Endodermal cell (in vitro differentiated cells): ENCODE data around the gene OPCML. TPM values are rescaled to one million over a fixed set of nuclear protein-coding genes. Genes with fewer than 3 reads are reported as not detected.

Experiments
- DNase-seq: peaks from one replicate; pipeline ENCODE4 v3.0.0-alpha.2; 2017
- H3K27ac ChIP-seq: 2 replicates; pipeline ENCODE4 v1.5.1; 2013; ENCODE audit warnings: mild to moderate bottlenecking, low read depth, low read length, moderate library complexity
- H3K27me3 ChIP-seq: 2 replicates; pipeline ENCODE4 v1.6.1; 2013; ENCODE audit warnings: mild to moderate bottlenecking, low read length, moderate library complexity; ENCODE audit not compliant: insufficient read depth, control insufficient read depth, poor library complexity, severe bottlenecking
- H3K36me3 ChIP-seq: 2 replicates; pipeline ENCODE4 v1.7.0; 2013; ENCODE audit warnings: mild to moderate bottlenecking, low read length, moderate library complexity; ENCODE audit not compliant: control insufficient read depth, insufficient read depth
- H3K4me1 ChIP-seq: one replicate; pipeline ENCODE4 v1.7.0; 2013; ENCODE audit warnings: low read length; ENCODE audit not compliant: control insufficient read depth, insufficient read depth
- H3K4me3 ChIP-seq: 2 replicates; pipeline ENCODE4 v1.5.1; 2013; ENCODE audit warnings: mild to moderate bottlenecking, low read length, moderate library complexity
- H3K9ac ChIP-seq: 2 replicates; pipeline ENCODE4 v1.6.1; 2013; ENCODE audit warnings: mild to moderate bottlenecking, low read length, moderate library complexity; ENCODE audit not compliant: poor library complexity, severe bottlenecking; ENCODE audit errors: extremely low read depth
- H3K9me3 ChIP-seq: 2 replicates; pipeline ENCODE4 v1.6.1; 2013; ENCODE audit warnings: mild to moderate bottlenecking, low read length, moderate library complexity; ENCODE audit not compliant: control insufficient read depth
- H3K27ac Mint-ChIP-seq: 2 replicates; pipeline ENCODE4 v1.8.0; 2020; ENCODE audit warnings: mixed read lengths
- H3K27me3 Mint-ChIP-seq: 2 replicates; pipeline ENCODE4 v1.8.0; 2021; ENCODE audit warnings: mild to moderate bottlenecking, mixed read lengths; ENCODE audit not compliant: insufficient read depth
- H3K36me3 Mint-ChIP-seq: 2 replicates; pipeline ENCODE4 v1.8.0; 2020; ENCODE audit warnings: low read depth, mixed read lengths
- H3K4me1 Mint-ChIP-seq: 2 replicates; pipeline ENCODE4 v1.8.0; 2020; ENCODE audit warnings: mixed read lengths
- H3K4me3 Mint-ChIP-seq: 2 replicates; pipeline ENCODE4 v1.8.0; 2020; ENCODE audit warnings: mild to moderate bottlenecking, moderate library complexity, mixed read lengths
- H3K9me3 Mint-ChIP-seq: 2 replicates; pipeline ENCODE4 v1.8.0; 2020; ENCODE audit warnings: mild to moderate bottlenecking, mixed read lengths
- WGBS, 2 experiments: methylation state at CpG; one replicate each; pipeline versions ENCODE4 v1.1.5 to v1.1.7; 2013; ENCODE audit warnings: missing lambda C conversion rate in 2 of 2, mixed read lengths in 1 of 2; ENCODE audit not compliant: insufficient coverage in 1 of 2, insufficient read length in 1 of 2; 5-methylcytosine and 5-hydroxymethylcytosine counted together
- total RNA-seq, 2 donors: library from RNA; stranded (reverse); fragmentation: NEBNext Ultra II Directional in 1 of 2; extraction: Animal tissue kit (Norgen Biotek cat#: 25700) in 1 of 2; gene quantifications; 2 replicates in 1 of 2; 3 replicates in 1 of 2; pipeline ENCODE4 v1.2.1, GENCODE V29; 2021
- TF ChIP-seq, protein P1 (sequence below): fragments of 200-600 bp; sonication (generic); conservative IDR thresholded peaks from 2 replicates; pipeline ENCODE4 v1.5.0; 2021; ENCODE audit warnings: antibody characterized with exemption, mild to moderate bottlenecking

OPCML gene
- total RNA-seq, 2 donors from 2014 or later, result 0.49 to 0.86 TPM

DNA sequence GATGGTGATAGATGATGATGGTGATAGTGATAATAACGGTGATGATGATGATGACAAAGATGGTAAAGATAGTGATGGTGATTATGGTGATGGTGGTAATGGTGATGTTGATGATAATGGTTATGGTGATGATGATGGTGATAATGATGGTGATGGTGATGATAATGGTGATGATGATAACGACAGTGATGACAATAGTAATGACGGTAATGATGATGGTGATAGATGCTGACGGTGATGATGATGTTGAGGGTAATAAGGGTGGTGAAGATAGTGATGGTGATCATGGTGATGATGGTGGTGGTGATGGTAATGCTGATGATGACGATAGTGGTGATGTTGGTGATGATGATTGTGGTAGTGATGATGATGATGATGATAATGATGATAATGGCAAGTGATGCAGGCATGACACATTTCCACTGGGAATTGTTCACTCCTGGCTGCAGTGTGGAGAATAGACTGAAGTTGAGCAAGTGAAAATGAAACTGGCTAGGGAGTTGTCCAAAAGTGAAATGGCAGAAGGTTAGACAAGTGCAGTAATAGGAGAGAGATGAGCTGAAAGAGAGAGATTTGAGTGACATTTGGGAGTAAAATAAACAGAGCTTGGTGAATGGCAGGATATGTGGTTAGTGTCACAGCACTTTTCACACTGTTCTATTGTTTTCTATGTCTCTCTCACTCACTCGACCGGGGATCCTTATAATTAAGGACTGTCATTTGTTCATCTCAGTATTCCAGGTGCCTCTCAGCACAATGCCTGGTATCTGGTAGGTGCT, 992.5 kb downstream of the OPCML start:
- H3K9me3 ChIP-seq, result no peaks in the 10 kb centered on the region
- DNase-seq, result no peak
- H3K36me3 ChIP-seq, result no peaks in the 10 kb centered on the region
- Mint-ChIP-seq H3K4me3 (no peak overlapping the region), H3K36me3 (no peaks in the 10 kb centered on the region), H3K27ac (no peak overlapping the region), H3K4me1 (peaks cover 2% of the 10 kb centered on the region), H3K27me3 (no peaks in the 10 kb centered on the region), H3K9me3 (no peaks in the 10 kb centered on the region)
- no peak overlapping the region for H3K9ac ChIP-seq
- no peaks in the 10 kb centered on the region for H3K4me1 ChIP-seq
- no peaks in the 10 kb centered on the region for H3K27me3 ChIP-seq
- TF ChIP-seq, protein P1, sequence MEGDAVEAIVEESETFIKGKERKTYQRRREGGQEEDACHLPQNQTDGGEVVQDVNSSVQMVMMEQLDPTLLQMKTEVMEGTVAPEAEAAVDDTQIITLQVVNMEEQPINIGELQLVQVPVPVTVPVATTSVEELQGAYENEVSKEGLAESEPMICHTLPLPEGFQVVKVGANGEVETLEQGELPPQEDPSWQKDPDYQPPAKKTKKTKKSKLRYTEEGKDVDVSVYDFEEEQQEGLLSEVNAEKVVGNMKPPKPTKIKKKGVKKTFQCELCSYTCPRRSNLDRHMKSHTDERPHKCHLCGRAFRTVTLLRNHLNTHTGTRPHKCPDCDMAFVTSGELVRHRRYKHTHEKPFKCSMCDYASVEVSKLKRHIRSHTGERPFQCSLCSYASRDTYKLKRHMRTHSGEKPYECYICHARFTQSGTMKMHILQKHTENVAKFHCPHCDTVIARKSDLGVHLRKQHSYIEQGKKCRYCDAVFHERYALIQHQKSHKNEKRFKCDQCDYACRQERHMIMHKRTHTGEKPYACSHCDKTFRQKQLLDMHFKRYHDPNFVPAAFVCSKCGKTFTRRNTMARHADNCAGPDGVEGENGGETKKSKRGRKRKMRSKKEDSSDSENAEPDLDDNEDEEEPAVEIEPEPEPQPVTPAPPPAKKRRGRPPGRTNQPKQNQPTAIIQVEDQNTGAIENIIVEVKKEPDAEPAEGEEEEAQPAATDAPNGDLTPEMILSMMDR, result no peak
- no peak overlapping the region for H3K4me3 ChIP-seq
- 83% methylated on average over 7 of the region's 7 CpGs for WGBS, 2 experiments
- H3K27ac ChIP-seq, result no peak overlapping the region

DNA sequence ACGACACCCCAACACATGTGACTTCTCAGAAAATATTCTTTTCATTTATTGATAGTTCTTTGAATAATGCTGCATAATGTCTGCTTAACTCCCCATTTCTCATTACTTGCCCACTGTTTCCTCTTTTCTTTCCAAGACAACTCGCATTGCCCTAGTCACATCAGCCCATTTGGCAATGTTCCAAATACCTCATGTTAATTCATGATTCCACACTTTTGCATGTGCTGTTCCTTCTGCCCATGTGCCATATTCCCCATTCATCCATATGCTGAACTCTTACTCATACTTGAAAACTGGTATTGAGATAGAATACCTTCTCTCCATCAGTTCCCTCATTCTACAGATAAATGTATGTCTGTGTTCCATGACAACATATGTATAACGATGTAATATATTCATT, 993.7 kb downstream of the OPCML start:
- peaks cover 5% of the 10 kb centered on the region for H3K4me1 Mint-ChIP-seq
- no peak overlapping the region for H3K4me3 Mint-ChIP-seq
- no peaks in the 10 kb centered on the region for H3K36me3 ChIP-seq
- no peaks in the 10 kb centered on the region for H3K9me3 Mint-ChIP-seq
- no peaks in the 10 kb centered on the region for H3K4me1 ChIP-seq
- no peak overlapping the region for H3K9ac ChIP-seq
- H3K4me3 ChIP-seq, result no peak overlapping the region
- H3K36me3 Mint-ChIP-seq, result no peaks in the 10 kb centered on the region
- no peak overlapping the region for H3K27ac Mint-ChIP-seq
- no peaks in the 10 kb centered on the region for H3K9me3 ChIP-seq
- H3K27me3 ChIP-seq, result no peaks in the 10 kb centered on the region
- TF ChIP-seq, protein P1, result no peak
- WGBS, 2 experiments, result 94 to 100% methylated on average over 1 to 3 of the region's 3 CpGs
- H3K27me3 Mint-ChIP-seq, result no peaks in the 10 kb centered on the region
- no peak for DNase-seq
- no peak overlapping the region for H3K27ac ChIP-seq

DNA sequence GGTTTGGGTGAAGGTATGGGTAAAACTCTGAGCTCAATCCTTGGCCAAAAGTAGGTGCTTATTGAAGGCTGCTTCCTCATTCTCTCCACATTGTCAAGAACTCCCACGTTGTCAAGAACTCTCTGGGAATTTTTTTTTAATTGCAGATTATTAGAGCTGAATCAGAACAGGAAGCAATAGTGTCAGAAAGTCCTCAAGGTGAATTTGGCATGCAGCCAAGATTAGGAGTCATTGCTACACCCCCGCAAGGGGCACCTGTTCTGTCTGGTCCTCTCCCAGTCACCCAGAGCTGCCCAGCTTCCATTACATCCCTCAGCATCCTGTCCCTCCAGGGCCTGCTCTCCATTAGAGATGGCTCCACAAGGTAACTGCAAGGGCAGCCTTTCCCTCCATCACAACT, 996.5 kb downstream of the OPCML start:
- H3K4me3 Mint-ChIP-seq, result no peak overlapping the region
- H3K4me3 ChIP-seq, result no peak overlapping the region
- no peak overlapping the region for H3K27ac Mint-ChIP-seq
- H3K4me1 Mint-ChIP-seq, result peaks cover 21% of the 10 kb centered on the region
- H3K36me3 Mint-ChIP-seq, result no peaks in the 10 kb centered on the region
- H3K27me3 ChIP-seq, result no peaks in the 10 kb centered on the region
- no peak overlapping the region for H3K9ac ChIP-seq
- 76 to 83% methylated on average over 2 of the region's 2 CpGs for WGBS, 2 experiments
- H3K4me1 ChIP-seq, result no peaks in the 10 kb centered on the region
- DNase-seq, result no peak
- no peaks in the 10 kb centered on the region for H3K27me3 Mint-ChIP-seq
- H3K9me3 ChIP-seq, result no peaks in the 10 kb centered on the region
- no peaks in the 10 kb centered on the region for H3K36me3 ChIP-seq
- no peaks in the 10 kb centered on the region for H3K9me3 Mint-ChIP-seq
- TF ChIP-seq, protein P1, result no peak
- H3K27ac ChIP-seq, result no peak overlapping the region
